CD4-positive, alpha-beta memory T cell (primary cell): ENCODE results near the gene MYRFL. TPM values are rescaled to one million over a fixed set of nuclear protein-coding genes. Genes with fewer than 3 reads are reported as not detected.
"Not testable (repeated sequence)": the region's sequence is repeated elsewhere in the genome, so short reads cannot be mapped to it uniquely, and the experiment has no call there.

Experiments
- CTCF ChIA-PET: fragments of 350-600 bp; sonication (Branson Sonifier 250); formaldehyde crosslinking; loops from one replicate; lab custom pipeline; 2021; ENCODE audit warnings: inconsistent platforms; ENCODE audit not compliant: partially characterized antibody; lab: Charles Lee
- POLR2A ChIA-PET: fragments of 350-600 bp; sonication (Branson Sonifier 250); formaldehyde crosslinking; loops from one replicate; lab custom pipeline; 2021; ENCODE audit not compliant: partially characterized antibody; lab: Charles Lee
- DNase-seq, 5 donors: peaks; one replicate each; pipeline versions ENCODE4 v3.0.0 to v3.0.0-alpha.2; 2020 to 2022; ENCODE audit warnings: mixed read lengths in 1 of 5
- H3K27ac ChIP-seq: one replicate; pipeline ENCODE4 v1.7.0; 2013; ENCODE audit warnings: low read depth, low read length
- H3K27me3 ChIP-seq: 2 replicates; pipeline ENCODE4 v1.7.0; 2013; ENCODE audit warnings: mild to moderate bottlenecking, low read length, moderate library complexity; ENCODE audit not compliant: insufficient read depth
- H3K36me3 ChIP-seq: 2 replicates; pipeline ENCODE4 v1.7.0; 2013; ENCODE audit warnings: mild to moderate bottlenecking, low read length, moderate library complexity; ENCODE audit not compliant: insufficient read depth
- H3K4me1 ChIP-seq: 2 replicates; pipeline ENCODE4 v1.7.0; 2013; ENCODE audit warnings: mild to moderate bottlenecking, low read length, moderate library complexity; ENCODE audit not compliant: insufficient read depth
- H3K4me3 ChIP-seq, 2 donors: one replicate each; pipeline ENCODE4 v1.7.0; 2013; ENCODE audit warnings: low read length in 2 of 2, mild to moderate bottlenecking in 1 of 2
- H3K9me3 ChIP-seq, 2 donors: one replicate each; pipeline ENCODE4 v1.7.0; 2013; ENCODE audit warnings: low read length in 2 of 2, control low read depth in 1 of 2; ENCODE audit not compliant: control insufficient read depth in 1 of 2
- H3K27ac Mint-ChIP-seq, 7 donors: one replicate each; pipeline ENCODE4 v1.8.0; 2020 to 2021; ENCODE audit warnings: mixed read lengths in 7 of 7, mild to moderate bottlenecking in 6 of 7, inconsistent platforms in 3 of 7, moderate library complexity in 3 of 7
- H3K27me3 Mint-ChIP-seq, 2 donors: one replicate each; pipeline ENCODE4 v1.8.0; 2020 to 2021; ENCODE audit warnings: mixed read lengths in 2 of 2
- H3K36me3 Mint-ChIP-seq, 2 donors: one replicate each; pipeline ENCODE4 v1.8.0; 2020 to 2021; ENCODE audit warnings: mixed read lengths in 2 of 2, inconsistent platforms in 1 of 2, mild to moderate bottlenecking in 1 of 2
- H3K4me1 Mint-ChIP-seq, 4 donors: one replicate each; pipeline ENCODE4 v1.8.0; 2020 to 2021; ENCODE audit warnings: mixed read lengths in 4 of 4, mild to moderate bottlenecking in 1 of 4
- H3K4me3 Mint-ChIP-seq, 8 donors: one replicate each; pipeline ENCODE4 v1.8.0; 2020 to 2021; ENCODE audit warnings: mixed read lengths in 8 of 8, mild to moderate bottlenecking in 7 of 8, moderate library complexity in 6 of 8, inconsistent platforms in 3 of 8
- H3K9me3 Mint-ChIP-seq, 8 donors: one replicate each; pipeline ENCODE4 v1.8.0; 2020 to 2021; ENCODE audit warnings: mixed read lengths in 8 of 8, mild to moderate bottlenecking in 5 of 8, inconsistent platforms in 3 of 8, moderate library complexity in 1 of 8
- intact Hi-C: fragments of 100-400 bp; cut with micrococcal nuclease; formaldehyde crosslinking; loops from one replicate; pipeline ENCODE4 v1.15.1; 2023
- polyA plus RNA-seq, 2 donors: library from polyadenylated mRNA; unstranded; fragments of 300-500 nt; fragmentation: Illumina TruSeq; gene quantifications; one replicate each; pipeline ENCODE4 v1.2.3, GENCODE V29; 2021
- total RNA-seq, 2 experiments: library from RNA; stranded (reverse); gene quantifications; one replicate each; pipeline ENCODE4 v1.2.3, GENCODE V29; 2021

Gene MYRFL
- total and polyA plus RNA-seq, 4 experiments from 2014 or later, result not detected

- intact Hi-C loops, H3K27ac Mint-ChIP-seq, H3K4me3 ChIP-seq: not testable (repeated sequence)
Observed at GRCh38 chr12:69994086-69994485, 169.1 kb downstream of the MYRFL start.

DNA sequence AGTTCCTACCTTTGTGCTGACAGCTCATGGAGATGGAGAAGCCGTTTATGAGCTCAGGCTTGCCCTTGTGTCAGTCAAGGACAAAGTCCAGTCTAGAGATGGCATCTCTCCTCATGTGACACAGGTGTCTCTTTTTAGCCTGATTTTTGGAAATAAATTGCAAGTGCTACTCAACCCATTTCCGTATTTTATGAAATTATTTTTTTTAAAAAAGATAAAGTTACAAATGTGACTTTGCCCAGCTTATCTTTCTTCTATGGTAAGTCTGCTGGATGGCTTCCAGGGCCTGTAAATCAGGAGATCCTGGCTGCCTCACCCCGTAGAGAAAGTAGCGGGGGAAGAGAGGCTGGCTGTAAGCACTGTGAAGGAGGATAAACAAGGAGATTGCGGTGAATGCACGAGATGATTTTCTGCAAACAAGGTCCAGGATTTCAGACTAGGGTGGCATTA lies 169.7 kb downstream of the MYRFL start:
- intact Hi-C loops, result no loop called here
- Mint-ChIP-seq H3K4me1 (no peaks in the 10 kb centered on the region), H3K9me3 (peaks cover 0 to 8% (median 0%) of the 10 kb centered on the region in 8 donors), H3K27ac (no peak overlapping the region), H3K27me3 (peaks cover 0 to 4% of the 10 kb centered on the region in 2 donors), H3K36me3 (no peaks in the 10 kb centered on the region), H3K4me3 (no peak overlapping the region)
- Histone ChIP-seq H3K4me1 (no peaks in the 10 kb centered on the region), H3K9me3 (no peaks in the 10 kb centered on the region), H3K27ac (no peak overlapping the region), H3K36me3 (no peaks in the 10 kb centered on the region), H3K27me3 (no peaks in the 10 kb centered on the region), H3K4me3 (no peak overlapping the region)
- POLR2A ChIA-PET, result no interaction called here
- CTCF ChIA-PET, result no interaction called here
- DNase-seq, result no peak

More at GRCh38 chr12:69994086-69994485, 169.1 kb downstream of the MYRFL start:
- H3K9me3 ChIP-seq, H3K9me3 Mint-ChIP-seq, CTCF ChIA-PET, DNase-seq, H3K4me3 Mint-ChIP-seq, H3K36me3 ChIP-seq, H3K4me1 ChIP-seq, H3K4me1 Mint-ChIP-seq, H3K36me3 Mint-ChIP-seq, H3K27me3 Mint-ChIP-seq, POLR2A ChIA-PET, H3K27me3 ChIP-seq, H3K27ac ChIP-seq: not testable (repeated sequence)

GRCh38 chr12:69996241-69996640 lies 171.2 kb downstream of the MYRFL start:
- no peaks in the 10 kb centered on the region for H3K27me3 ChIP-seq
- no peak overlapping the region for H3K4me3 Mint-ChIP-seq
- no peaks in the 10 kb centered on the region for H3K36me3 ChIP-seq
- no peak overlapping the region for H3K4me3 ChIP-seq
- ChIA-PET POLR2A (no interaction called here), CTCF (no interaction called here)
- intact Hi-C loops, result no loop called here
- no peaks in the 10 kb centered on the region for H3K9me3 ChIP-seq
- no peak for DNase-seq
- H3K27ac Mint-ChIP-seq, result no peak overlapping the region
- H3K9me3 Mint-ChIP-seq, result peaks cover 0 to 8% (median 0%) of the 10 kb centered on the region in 8 donors
- peaks cover 0 to 2% of the 10 kb centered on the region in 2 donors for H3K27me3 Mint-ChIP-seq
- H3K4me1 ChIP-seq, result no peaks in the 10 kb centered on the region
- no peaks in the 10 kb centered on the region for H3K36me3 Mint-ChIP-seq
- H3K4me1 Mint-ChIP-seq, result no peaks in the 10 kb centered on the region
- H3K27ac ChIP-seq, result no peak overlapping the region

DNA sequence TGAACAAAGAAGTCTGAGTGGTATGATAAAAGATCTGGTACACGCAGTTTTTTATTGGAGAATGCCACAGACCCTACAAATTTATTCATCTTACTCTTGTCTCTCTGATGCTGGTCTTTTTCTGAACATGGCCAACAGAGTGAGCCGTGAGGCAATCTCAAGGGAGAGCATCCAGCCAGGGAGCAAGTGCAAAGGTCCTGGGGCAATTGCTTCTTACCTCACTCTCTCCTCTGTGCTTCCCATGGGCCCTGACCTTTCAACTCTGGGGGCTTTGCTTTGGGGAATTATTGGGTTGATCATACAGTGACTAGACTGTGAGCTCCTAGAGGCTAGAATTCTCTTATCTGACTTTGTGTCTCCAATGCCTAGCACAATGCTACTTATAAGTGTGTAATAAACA lies 171.7 kb downstream of the MYRFL start:
- Histone ChIP-seq H3K4me1 (no peaks in the 10 kb centered on the region), H3K9me3 (no peaks in the 10 kb centered on the region), H3K36me3 (no peaks in the 10 kb centered on the region), H3K4me3 (no peak overlapping the region), H3K27me3 (no peaks in the 10 kb centered on the region), H3K27ac (no peak overlapping the region)
- Mint-ChIP-seq H3K27me3 (peaks cover 0 to 4% of the 10 kb centered on the region in 2 donors), H3K27ac (no peak overlapping the region), H3K36me3 (no peaks in the 10 kb centered on the region), H3K9me3 (peaks cover 0 to 8% (median 0%) of the 10 kb centered on the region in 8 donors), H3K4me1 (no peaks in the 10 kb centered on the region), H3K4me3 (no peak overlapping the region)
- ChIA-PET POLR2A (no interaction called here), CTCF (no interaction called here)
- DNase-seq, result no peak
- intact Hi-C loops, result no loop called here

GRCh38 chr12:69998011-69998410 lies 173.0 kb downstream of the MYRFL start:
- H3K4me3 Mint-ChIP-seq, result no peak overlapping the region
- peaks cover 0 to 8% (median 0%) of the 10 kb centered on the region in 8 donors for H3K9me3 Mint-ChIP-seq
- no peaks in the 10 kb centered on the region for H3K4me1 Mint-ChIP-seq
- ChIA-PET POLR2A (no interaction called here), CTCF (interaction anchor here (0.5 kb wide), 1 partner anchor 26 kb away, joined by 4 read pairs; no protein-coding TSS in a partner anchor)
- Histone ChIP-seq H3K4me1 (no peaks in the 10 kb centered on the region), H3K27ac (no peak overlapping the region), H3K27me3 (no peaks in the 10 kb centered on the region), H3K9me3 (no peaks in the 10 kb centered on the region), H3K4me3 (no peak overlapping the region), H3K36me3 (no peaks in the 10 kb centered on the region)
- H3K27me3 Mint-ChIP-seq, result peaks cover 2% of the 10 kb centered on the region in 2 donors
- intact Hi-C loops, result no loop called here
- no peaks in the 10 kb centered on the region for H3K36me3 Mint-ChIP-seq
- no peak for DNase-seq
- H3K27ac Mint-ChIP-seq, result no peak overlapping the region

DNA sequence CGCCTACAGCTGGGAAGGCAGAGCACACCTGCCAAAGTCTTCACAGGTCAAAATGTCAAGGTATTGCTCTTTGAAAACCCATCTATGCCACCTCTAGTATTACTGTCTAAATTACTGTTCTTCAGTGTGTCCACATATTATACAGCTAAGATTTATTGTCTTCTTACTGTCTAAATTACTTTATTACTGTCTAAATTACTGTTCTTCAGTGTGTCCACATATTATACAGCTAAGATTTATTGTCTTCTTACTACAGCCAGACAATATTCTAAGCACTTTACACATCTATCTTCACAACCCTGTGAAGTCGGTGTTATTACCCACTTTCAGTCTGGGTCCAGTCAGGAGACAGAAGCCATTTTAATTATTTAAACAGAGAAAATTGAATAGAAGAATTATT lies 173.9 kb downstream of the MYRFL start:
- Histone ChIP-seq H3K27ac (no peak overlapping the region), H3K9me3 (no peaks in the 10 kb centered on the region), H3K36me3 (no peaks in the 10 kb centered on the region), H3K4me3 (no peak overlapping the region), H3K4me1 (no peaks in the 10 kb centered on the region), H3K27me3 (no peaks in the 10 kb centered on the region)
- intact Hi-C loops, result no loop called here
- no peaks in the 10 kb centered on the region for H3K36me3 Mint-ChIP-seq
- H3K27me3 Mint-ChIP-seq, result peaks cover 2% of the 10 kb centered on the region in 2 donors
- ChIA-PET CTCF (no interaction called here), POLR2A (no interaction called here)
- no peak for DNase-seq
- no peak overlapping the region for H3K4me3 Mint-ChIP-seq
- H3K4me1 Mint-ChIP-seq, result no peaks in the 10 kb centered on the region
- H3K27ac Mint-ChIP-seq, result no peak overlapping the region
- H3K9me3 Mint-ChIP-seq, result peaks cover 0 to 6% (median 0%) of the 10 kb centered on the region in 8 donors

GRCh38 chr12:69999561-69999960 lies 174.5 kb downstream of the MYRFL start:
- H3K27me3 ChIP-seq, result no peaks in the 10 kb centered on the region
- H3K27me3 Mint-ChIP-seq, result peaks cover 2% of the 10 kb centered on the region in 2 donors
- ChIA-PET CTCF (no interaction called here), POLR2A (no interaction called here)
- H3K27ac Mint-ChIP-seq, result no peak overlapping the region
- H3K9me3 Mint-ChIP-seq, result peaks cover 0 to 2% (median 0%) of the 10 kb centered on the region in 8 donors
- H3K4me3 Mint-ChIP-seq, result no peak overlapping the region
- no peaks in the 10 kb centered on the region for H3K4me1 Mint-ChIP-seq
- no peak overlapping the region for H3K27ac ChIP-seq
- intact Hi-C loops, result no loop called here
- H3K36me3 Mint-ChIP-seq, result no peaks in the 10 kb centered on the region
- DNase-seq, result no peak
- no peak overlapping the region for H3K4me3 ChIP-seq
- H3K4me1 ChIP-seq, result no peaks in the 10 kb centered on the region
- H3K36me3 ChIP-seq, result no peaks in the 10 kb centered on the region
- no peaks in the 10 kb centered on the region for H3K9me3 ChIP-seq
